Measurements from ENCODE around the gene TMEM233. TPM values are rescaled to one million over a fixed set of nuclear protein-coding genes. Genes with fewer than 3 reads are reported as not detected.

Gene TMEM233
- total and polyA plus RNA-seq, 9 of the 15 experiments (the other 6 are each of a cell fraction or from before 2014, with no cell fraction given): 0.04 to 0.17 (median 0.07) TPM; not detected in 2

- TF ChIP-seq BCLAF1 (IDR thresholded peaks at IDR 0.05; ENCODE audit: borderline replicate concordance in 1 of 2, control insufficient read depth in 1 of 2, low read depth in 2 of 2, low read length in 1 of 2): no peak
- TF ChIP-seq ZNF277 (CRISPR knock-in tag; IDR thresholded peaks at IDR 0.05; ENCODE audit: borderline replicate concordance): no peak
- no peak for TF ChIP-seq CTCF (IDR thresholded peaks at IDR 0.05 in 2 of 3, conservative IDR thresholded peaks at IDR 0.05 in 1 of 3; ENCODE audit: insufficient read depth in 2 of 3, low read depth in 1 of 3, low read length in 3 of 3)
- no peak for TF ChIP-seq BRF2 (IDR thresholded peaks at IDR 0.05; ENCODE audit: borderline replicate concordance, insufficient read depth, insufficient read length)
- TF ChIP-seq RNF2 (IDR thresholded peaks at IDR 0.05): no peak
- peak; percentile 77 for TF ChIP-seq NCOR1 (IDR thresholded peaks at IDR 0.05)
- no peak for TF ChIP-seq POLR2B (IDR thresholded peaks at IDR 0.05; ENCODE audit: low read depth, partially characterized antibody)
- no peak for TF ChIP-seq GTF2B (IDR thresholded peaks at IDR 0.05; ENCODE audit: extremely low read depth, insufficient read length)
- no peak for TF ChIP-seq CREB3L1 (IDR thresholded peaks at IDR 0.05; ENCODE audit: borderline replicate concordance, low read depth)
- TF ChIP-seq ZNF589 (CRISPR knock-in tag; IDR thresholded peaks at IDR 0.05; ENCODE audit: low read depth): no peak
- no peak for TF ChIP-seq POLR2A (conservative IDR thresholded peaks at IDR 0.05)
- no peak for TF ChIP-seq ZBTB12 (CRISPR knock-in tag; IDR thresholded peaks at IDR 0.05)
Observed at GRCh38 chr12:119592232-119592631, 1.3 kb upstream of the TMEM233 start (continued).

All from K562 (cell line).